ENCODE measurements around the gene SEPTIN8.
"Not testable (repeated sequence)": the region's sequence is repeated elsewhere in the genome, so short reads cannot be mapped to it uniquely, and the experiment has no call there.

SEPTIN8 gene

DNA sequence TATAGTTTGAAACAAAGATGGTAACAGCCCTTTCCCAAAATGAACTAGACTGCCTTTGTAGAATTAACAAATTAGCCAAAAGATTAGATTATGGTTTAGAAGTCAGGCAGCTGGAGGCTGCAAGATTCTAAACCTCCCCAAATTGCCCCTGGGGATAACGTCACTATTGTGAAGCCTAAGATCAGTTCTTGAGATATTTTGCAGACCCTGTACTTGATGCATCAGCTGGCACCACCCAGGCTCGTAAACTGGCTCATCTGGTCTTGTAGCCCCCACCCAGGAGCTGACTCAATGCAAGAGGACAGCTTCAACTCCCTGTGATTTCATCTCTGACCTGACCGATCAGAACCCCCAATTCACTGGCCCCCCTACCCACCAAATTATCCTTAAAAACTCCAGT lies 31.8 kb upstream of the SEPTIN8 start:
- no peak overlapping the region for H3K27ac ChIP-seq (ENCODE audit: low read depth, low read length)
- H3K4me1 ChIP-seq (ENCODE audit: insufficient read depth, low read length), result no peaks in the 10 kb centered on the region
- no peaks in the 10 kb centered on the region for H3K36me3 ChIP-seq (ENCODE audit: insufficient read depth, low read length)
- no peak overlapping the region for H3K9ac ChIP-seq (ENCODE audit: low read length)
- peaks cover 20 to 27% of the 10 kb centered on the region in 2 donors for H3K27me3 ChIP-seq (ENCODE audit: control insufficient read depth in 1 of 2, insufficient read depth in 2 of 2, low read length in 2 of 2)
- H3K9me3 ChIP-seq (ENCODE audit: low read length), result no peaks in the 10 kb centered on the region
- H3K4me3 ChIP-seq (ENCODE audit: low read depth in 1 of 2, low read length in 2 of 2), result no peak overlapping the region

DNA sequence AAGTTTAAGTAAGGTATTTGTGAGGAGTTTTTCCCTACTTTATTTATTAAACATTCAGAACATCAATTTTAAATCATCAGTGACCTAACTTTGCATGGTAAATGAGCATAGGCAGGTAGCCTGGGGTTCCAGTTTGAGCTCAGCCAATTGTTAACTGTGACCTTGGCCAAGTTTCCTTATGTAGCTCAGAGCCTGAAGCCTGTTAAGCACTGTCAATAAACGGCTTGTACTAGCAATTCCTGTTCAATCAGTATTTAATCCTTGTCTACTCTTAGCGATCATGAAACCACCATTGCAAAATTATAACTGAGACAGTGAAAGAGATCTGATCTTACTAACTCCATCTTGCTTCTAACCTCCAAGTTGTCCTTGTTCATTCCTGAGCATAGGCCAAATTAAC lies 31.4 kb upstream of the SEPTIN8 start:
- Histone ChIP-seq H3K4me1 (ENCODE audit: insufficient read depth, low read length) (no peaks in the 10 kb centered on the region), H3K27ac (ENCODE audit: low read depth, low read length) (no peak overlapping the region), H3K9me3 (ENCODE audit: low read length) (no peaks in the 10 kb centered on the region), H3K27me3 (ENCODE audit: control insufficient read depth in 1 of 2, insufficient read depth in 2 of 2, low read length in 2 of 2) (peaks cover 20 to 23% of the 10 kb centered on the region in 2 donors), H3K9ac (ENCODE audit: low read length) (no peak overlapping the region), H3K36me3 (ENCODE audit: insufficient read depth, low read length) (no peaks in the 10 kb centered on the region), H3K4me3 (ENCODE audit: low read depth in 1 of 2, low read length in 2 of 2) (no peak overlapping the region)

- Histone ChIP-seq H3K27ac (ENCODE audit: low read depth, low read length) (no peak overlapping the region), H3K27me3 (ENCODE audit: control insufficient read depth in 1 of 2, insufficient read depth in 2 of 2, low read length in 2 of 2) (peaks cover 12 to 15% of the 10 kb centered on the region in 2 donors), H3K4me3 (ENCODE audit: low read depth in 1 of 2, low read length in 2 of 2) (no peak overlapping the region), H3K36me3 (ENCODE audit: insufficient read depth, low read length) (no peaks in the 10 kb centered on the region), H3K9me3 (ENCODE audit: low read length) (no peaks in the 10 kb centered on the region), H3K4me1 (ENCODE audit: insufficient read depth, low read length) (no peaks in the 10 kb centered on the region), H3K9ac (ENCODE audit: low read length) (no peak overlapping the region)
Observed at GRCh38 chr5:132807163-132807838, 30.3 kb upstream of the SEPTIN8 start.

GRCh38 chr5:132806804-132807162 lies 29.7 kb upstream of the SEPTIN8 start:
- not testable (repeated sequence) for H3K27ac ChIP-seq (ENCODE audit: low read depth, low read length); H3K27me3 ChIP-seq (ENCODE audit: control insufficient read depth in 1 of 2, insufficient read depth in 2 of 2, low read length in 2 of 2); H3K4me3 ChIP-seq (ENCODE audit: low read depth in 1 of 2, low read length in 2 of 2)

GRCh38 chr5:132805872-132806271 lies 28.8 kb upstream of the SEPTIN8 start:
- H3K4me3 ChIP-seq (ENCODE audit: low read depth in 1 of 2, low read length in 2 of 2); H3K4me1 ChIP-seq (ENCODE audit: insufficient read depth, low read length); H3K27ac ChIP-seq (ENCODE audit: low read depth, low read length); H3K36me3 ChIP-seq (ENCODE audit: insufficient read depth, low read length); H3K9ac ChIP-seq (ENCODE audit: low read length); H3K9me3 ChIP-seq (ENCODE audit: low read length); H3K27me3 ChIP-seq (ENCODE audit: control insufficient read depth in 1 of 2, insufficient read depth in 2 of 2, low read length in 2 of 2): not testable (repeated sequence)

More at GRCh38 chr5:132806804-132807162, 29.7 kb upstream of the SEPTIN8 start:
- H3K36me3 ChIP-seq (ENCODE audit: insufficient read depth, low read length); H3K9ac ChIP-seq (ENCODE audit: low read length); H3K9me3 ChIP-seq (ENCODE audit: low read length); H3K4me1 ChIP-seq (ENCODE audit: insufficient read depth, low read length): not testable (repeated sequence)

DNA sequence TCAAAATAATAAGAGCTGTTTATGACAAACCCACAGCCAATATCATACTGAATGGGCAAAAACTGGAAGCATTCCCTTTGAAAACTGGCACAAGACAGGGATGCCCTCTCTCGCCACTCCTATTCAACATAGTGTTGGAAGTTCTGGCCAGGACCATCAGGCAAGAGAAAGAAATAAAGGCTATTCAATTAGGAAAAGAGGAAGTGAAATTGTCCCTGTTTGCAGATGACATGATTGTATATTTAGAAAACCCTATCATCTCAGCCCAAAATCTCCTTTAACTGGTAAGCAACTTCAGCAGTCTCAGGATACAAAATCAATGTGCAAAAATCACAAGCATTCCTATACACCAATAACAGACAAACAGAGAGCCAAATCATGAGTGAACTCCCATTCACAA lies 27.2 kb upstream of the SEPTIN8 start:
- not testable (repeated sequence) for H3K27me3 ChIP-seq (ENCODE audit: control insufficient read depth in 1 of 2, insufficient read depth in 2 of 2, low read length in 2 of 2)

GRCh38 chr5:132802685-132803066 lies 25.6 kb upstream of the SEPTIN8 start:
- not testable (repeated sequence) for H3K4me1 ChIP-seq (ENCODE audit: insufficient read depth, low read length); H3K27ac ChIP-seq (ENCODE audit: low read depth, low read length); H3K9ac ChIP-seq (ENCODE audit: low read length); H3K4me3 ChIP-seq (ENCODE audit: low read depth in 1 of 2, low read length in 2 of 2); H3K36me3 ChIP-seq (ENCODE audit: insufficient read depth, low read length); H3K27me3 ChIP-seq (ENCODE audit: control insufficient read depth in 1 of 2, insufficient read depth in 2 of 2, low read length in 2 of 2); H3K9me3 ChIP-seq (ENCODE audit: low read length)

More for the DNA sequence above, 27.2 kb upstream of the SEPTIN8 start:
- H3K9me3 ChIP-seq (ENCODE audit: low read length); H3K27ac ChIP-seq (ENCODE audit: low read depth, low read length); H3K9ac ChIP-seq (ENCODE audit: low read length); H3K36me3 ChIP-seq (ENCODE audit: insufficient read depth, low read length); H3K4me1 ChIP-seq (ENCODE audit: insufficient read depth, low read length); H3K4me3 ChIP-seq (ENCODE audit: low read depth in 1 of 2, low read length in 2 of 2): not testable (repeated sequence)

DNA sequence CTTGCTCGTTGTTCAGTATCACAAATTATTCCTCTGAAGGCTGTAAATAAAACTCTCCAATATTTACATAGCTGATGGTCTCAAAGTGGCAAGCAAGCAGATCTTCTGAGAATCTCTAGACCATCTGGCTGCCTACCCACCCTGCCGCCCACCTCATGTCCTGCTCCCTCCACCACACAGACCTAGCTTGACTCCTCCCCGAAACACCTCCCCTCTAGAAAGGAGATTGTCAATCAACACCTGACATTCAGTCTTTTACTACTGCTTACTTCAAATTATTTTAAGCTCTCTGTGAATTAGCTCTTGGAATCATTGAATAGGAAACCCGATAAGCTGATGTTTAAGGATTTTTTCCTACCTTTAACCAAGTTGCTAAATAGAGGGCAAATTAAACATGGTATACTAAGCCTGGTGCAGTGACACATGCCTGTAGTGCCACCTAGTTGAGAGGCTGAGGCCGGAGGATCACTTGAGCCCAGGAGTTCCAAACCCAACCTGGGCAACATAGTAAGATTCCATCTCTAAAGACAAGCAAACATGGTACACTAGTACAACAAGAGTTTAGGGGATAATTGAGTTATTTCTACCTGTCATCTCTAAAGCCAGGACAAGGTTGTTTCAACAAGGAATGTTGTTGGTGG lies 25.1 kb upstream of the SEPTIN8 start:
- H3K9me3 ChIP-seq (ENCODE audit: low read length), result no peaks in the 10 kb centered on the region
- H3K27me3 ChIP-seq (ENCODE audit: control insufficient read depth in 1 of 2, insufficient read depth in 2 of 2, low read length in 2 of 2), result no peaks in the 10 kb centered on the region
- no peak overlapping the region for H3K27ac ChIP-seq (ENCODE audit: low read depth, low read length)
- no peaks in the 10 kb centered on the region for H3K36me3 ChIP-seq (ENCODE audit: insufficient read depth, low read length)
- no peaks in the 10 kb centered on the region for H3K4me1 ChIP-seq (ENCODE audit: insufficient read depth, low read length)
- H3K9ac ChIP-seq (ENCODE audit: low read length), result no peak overlapping the region
- no peak overlapping the region for H3K4me3 ChIP-seq (ENCODE audit: low read depth in 1 of 2, low read length in 2 of 2)

- no peak overlapping the region for H3K9ac ChIP-seq (ENCODE audit: low read length)
- no peak overlapping the region for H3K4me3 ChIP-seq (ENCODE audit: low read depth in 1 of 2, low read length in 2 of 2)
- H3K27ac ChIP-seq (ENCODE audit: low read depth, low read length), result no peak overlapping the region
- H3K9me3 ChIP-seq (ENCODE audit: low read length), result no peaks in the 10 kb centered on the region
- no peaks in the 10 kb centered on the region for H3K27me3 ChIP-seq (ENCODE audit: control insufficient read depth in 1 of 2, insufficient read depth in 2 of 2, low read length in 2 of 2)
- no peaks in the 10 kb centered on the region for H3K4me1 ChIP-seq (ENCODE audit: insufficient read depth, low read length)
- no peaks in the 10 kb centered on the region for H3K36me3 ChIP-seq (ENCODE audit: insufficient read depth, low read length)
Observed at GRCh38 chr5:132800545-132800944, 23.5 kb upstream of the SEPTIN8 start.

- Histone ChIP-seq H3K9me3 (ENCODE audit: low read length) (no peaks in the 10 kb centered on the region), H3K9ac (ENCODE audit: low read length) (no peak overlapping the region), H3K27ac (ENCODE audit: low read depth, low read length) (no peak overlapping the region), H3K27me3 (ENCODE audit: control insufficient read depth in 1 of 2, insufficient read depth in 2 of 2, low read length in 2 of 2) (no peaks in the 10 kb centered on the region), H3K36me3 (ENCODE audit: insufficient read depth, low read length) (no peaks in the 10 kb centered on the region), H3K4me1 (ENCODE audit: insufficient read depth, low read length) (no peaks in the 10 kb centered on the region), H3K4me3 (ENCODE audit: low read depth in 1 of 2, low read length in 2 of 2) (no peak overlapping the region)
Observed at GRCh38 chr5:132799392-132799791, 22.4 kb upstream of the SEPTIN8 start.

DNA sequence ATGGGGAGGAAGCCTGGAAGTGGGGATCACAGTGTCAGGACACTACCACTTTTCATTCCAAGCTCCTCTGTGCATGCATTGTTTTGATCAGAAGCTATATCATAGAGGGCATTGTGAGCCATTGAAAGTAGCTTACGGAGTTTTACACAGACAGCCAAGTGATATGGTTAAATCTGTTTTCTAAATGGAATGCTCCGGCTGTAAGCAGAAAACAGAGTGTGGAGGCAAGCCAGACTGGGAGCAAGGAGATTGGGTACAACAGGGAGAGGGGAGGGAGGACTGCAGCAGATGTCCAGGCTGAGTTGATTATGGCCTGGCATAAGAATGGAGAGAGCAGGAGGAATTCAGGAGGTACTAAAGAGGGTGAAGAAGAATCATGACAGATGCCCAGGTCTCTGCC lies 20.6 kb upstream of the SEPTIN8 start:
- H3K4me3 ChIP-seq (ENCODE audit: low read depth in 1 of 2, low read length in 2 of 2), result no peak overlapping the region
- no peaks in the 10 kb centered on the region for H3K27me3 ChIP-seq (ENCODE audit: control insufficient read depth in 1 of 2, insufficient read depth in 2 of 2, low read length in 2 of 2)
- H3K4me1 ChIP-seq (ENCODE audit: insufficient read depth, low read length), result no peaks in the 10 kb centered on the region
- no peaks in the 10 kb centered on the region for H3K36me3 ChIP-seq (ENCODE audit: insufficient read depth, low read length)
- no peak overlapping the region for H3K9ac ChIP-seq (ENCODE audit: low read length)
- no peaks in the 10 kb centered on the region for H3K9me3 ChIP-seq (ENCODE audit: low read length)
- H3K27ac ChIP-seq (ENCODE audit: low read depth, low read length), result no peak overlapping the region

DNA sequence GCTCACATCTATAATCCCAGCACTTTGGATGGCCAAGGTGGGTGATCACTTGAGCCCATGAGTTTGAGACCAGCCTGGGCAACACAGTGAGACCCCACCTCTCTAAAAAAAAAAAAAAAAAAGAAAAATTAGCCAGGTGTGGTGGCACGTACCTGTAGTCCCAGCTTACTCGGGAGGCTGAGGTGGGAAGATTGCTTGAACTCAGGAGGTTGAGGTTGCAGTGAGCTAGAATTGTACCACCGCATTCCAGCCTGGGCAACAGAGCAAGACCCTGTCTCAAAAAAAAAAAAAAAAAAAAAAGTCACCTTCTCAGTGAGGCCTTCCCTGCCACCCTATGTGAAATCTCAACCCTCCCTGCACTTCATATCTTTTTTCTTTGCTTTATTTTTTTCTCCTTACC lies 14.0 kb upstream of the SEPTIN8 start:
- no peaks in the 10 kb centered on the region for H3K36me3 ChIP-seq (ENCODE audit: insufficient read depth, low read length)
- H3K4me3 ChIP-seq (ENCODE audit: low read depth in 1 of 2, low read length in 2 of 2), result no peak overlapping the region
- no peaks in the 10 kb centered on the region for H3K9me3 ChIP-seq (ENCODE audit: low read length)
- no peak overlapping the region for H3K9ac ChIP-seq (ENCODE audit: low read length)
- no peaks in the 10 kb centered on the region for H3K27me3 ChIP-seq (ENCODE audit: control insufficient read depth in 1 of 2, insufficient read depth in 2 of 2, low read length in 2 of 2)
- H3K27ac ChIP-seq (ENCODE audit: low read depth, low read length), result no peak overlapping the region
- H3K4me1 ChIP-seq (ENCODE audit: insufficient read depth, low read length), result no peaks in the 10 kb centered on the region
